ENCODE results near the gene POLD2.

POLD2 gene

GRCh38 chr7:44103566-44103922, 19.8 kb downstream of the POLD2 start:
- peak overlapping the region; percentile 76 for H3K4me2 ChIP-seq
- H3K9me3 ChIP-seq, result no peaks in the 10 kb centered on the region
- H3K27me3 ChIP-seq, result no peaks in the 10 kb centered on the region
- H3K9ac ChIP-seq, result peak overlapping the region; percentile 80
- peaks cover 88% of the 10 kb centered on the region for H3K4me1 ChIP-seq
- peaks cover 33% of the 10 kb centered on the region for H3K36me3 ChIP-seq
- peaks cover 39% of the 10 kb centered on the region for H4K20me1 ChIP-seq
- no peak for TF ChIP-seq Cebpa-rat (IDR thresholded peaks at IDR 0.05)
- peak overlapping the region; percentile 81 for H3K4me3 ChIP-seq
- H3K27ac ChIP-seq, result peak overlapping the region; percentile 99

GRCh38 chr7:44102846-44103565, 20.3 kb downstream of the POLD2 start:
- peaks cover 88% of the 10 kb centered on the region for H3K4me1 ChIP-seq
- H4K20me1 ChIP-seq, result peaks cover 34% of the 10 kb centered on the region
- no peaks in the 10 kb centered on the region for H3K27me3 ChIP-seq
- H3K27ac ChIP-seq, result peak overlapping the region; percentile 99
- peaks cover 28% of the 10 kb centered on the region for H3K36me3 ChIP-seq
- H3K4me3 ChIP-seq, result peak overlapping the region; percentile 81
- no peaks in the 10 kb centered on the region for H3K9me3 ChIP-seq
- H3K4me2 ChIP-seq, result peak overlapping the region; percentile 76
- peak overlapping the region; percentile 80 for H3K9ac ChIP-seq
- TF ChIP-seq Cebpa-rat (IDR thresholded peaks at IDR 0.05), result no peak

GRCh38 chr7:44101966-44102845, 21.1 kb downstream of the POLD2 start:
- Histone ChIP-seq H3K4me2 (peak overlapping the region; percentile 76), H3K9me3 (no peaks in the 10 kb centered on the region), H3K4me3 (peak overlapping the region; percentile 81), H3K27me3 (no peaks in the 10 kb centered on the region), H3K9ac (peak overlapping the region; percentile 80), H3K4me1 (peaks cover 88% of the 10 kb centered on the region), H4K20me1 (peaks cover 26% of the 10 kb centered on the region), H3K36me3 (peaks cover 20% of the 10 kb centered on the region), H3K27ac (peak overlapping the region; percentile 99)
- no peak for TF ChIP-seq Cebpa-rat (IDR thresholded peaks at IDR 0.05)

- Histone ChIP-seq H3K9me3 (no peaks in the 10 kb centered on the region), H3K4me1 (peaks cover 88% of the 10 kb centered on the region), H4K20me1 (peaks cover 18% of the 10 kb centered on the region), H3K27ac (peak overlapping the region; percentile 99), H3K4me3 (peak overlapping the region; percentile 54), H3K9ac (peak overlapping the region; percentile 80), H3K4me2 (peak overlapping the region; percentile 76), H3K27me3 (no peaks in the 10 kb centered on the region), H3K36me3 (peaks cover 12% of the 10 kb centered on the region)
- no peak for TF ChIP-seq Cebpa-rat (IDR thresholded peaks at IDR 0.05)
Measured at GRCh38 chr7:44101303-44101965, 21.9 kb downstream of the POLD2 start.

- no peaks in the 10 kb centered on the region for H3K9me3 ChIP-seq
- peak overlapping the region; percentile 99 for H3K27ac ChIP-seq
Measured at GRCh38 chr7:44100458-44101302, 22.7 kb downstream of the POLD2 start.

GRCh38 chr7:44099669-44100068, 23.7 kb downstream of the POLD2 start:
- peak overlapping the region; percentile 99 for H3K27ac ChIP-seq
- no peaks in the 10 kb centered on the region for H3K9me3 ChIP-seq
- peak overlapping the region; percentile 80 for H3K9ac ChIP-seq
- no peaks in the 10 kb centered on the region for H3K27me3 ChIP-seq
- TF ChIP-seq Cebpa-rat (IDR thresholded peaks at IDR 0.05), result no peak
- H3K4me3 ChIP-seq, result no peak overlapping the region
- peaks cover under 1% of the 10 kb centered on the region; the same call in 1 of the 2 replicates for H4K20me1 ChIP-seq
- H3K36me3 ChIP-seq, result no peaks in the 10 kb centered on the region
- H3K4me1 ChIP-seq, result peaks cover 92% of the 10 kb centered on the region
- H3K4me2 ChIP-seq, result peak overlapping the region; percentile 76

More at GRCh38 chr7:44100458-44101302, 22.7 kb downstream of the POLD2 start:
- Histone ChIP-seq H3K36me3 (peaks cover 4% of the 10 kb centered on the region; the same call in 1 of the 2 replicates), H3K9ac (peak overlapping the region; percentile 80), H4K20me1 (peaks cover 11% of the 10 kb centered on the region), H3K4me1 (peaks cover 88% of the 10 kb centered on the region), H3K4me2 (peak overlapping the region; percentile 76), H3K4me3 (peak overlapping the region; percentile 54), H3K27me3 (no peaks in the 10 kb centered on the region)
- TF ChIP-seq Cebpa-rat (IDR thresholded peaks at IDR 0.05), result no peak

- Histone ChIP-seq H3K36me3 (no peaks in the 10 kb centered on the region), H3K4me1 (peaks cover 100% of the 10 kb centered on the region), H3K4me3 (no peak overlapping the region), H3K9me3 (no peaks in the 10 kb centered on the region), H3K9ac (peak overlapping the region; percentile 91), H4K20me1 (no peaks in the 10 kb centered on the region), H3K27ac (peak overlapping the region; percentile 99), H3K27me3 (no peaks in the 10 kb centered on the region), H3K4me2 (peak overlapping the region; percentile 76)
- TF ChIP-seq Cebpa-rat (IDR thresholded peaks at IDR 0.05), result peak; percentile 40; the same call in 1 of the 2 replicates
Measured at GRCh38 chr7:44098092-44099068, 25.0 kb downstream of the POLD2 start.
